NOMO-1 treated with dmso at 0.1 percent for 144 hours (cell line): Measurements from ENCODE around the gene GADL1.

Experiments used
- DNase-seq: peaks from one replicate; lab custom pipeline; 2025; ENCODE audit not compliant: unreplicated experiment; lab: John Stamatoyannopoulos, UW

GADL1 gene

GRCh38 chr3:30813734-30814133 lies 80.7 kb downstream of the GADL1 start:
- DNase-seq: no peak

- DNase-seq: no peak
These were observed 83.2 kb downstream of the GADL1 start for GRCh38 chr3:30811151-30811795.

GRCh38 chr3:30810625-30811024 lies 83.8 kb downstream of the GADL1 start:
- no peak for DNase-seq

- DNase-seq: no peak
These were observed 88.8 kb downstream of the GADL1 start for GRCh38 chr3:30805695-30806094.

GRCh38 chr3:30804984-30805383 lies 89.5 kb downstream of the GADL1 start:
- peak; percentile 55 for DNase-seq

DNA sequence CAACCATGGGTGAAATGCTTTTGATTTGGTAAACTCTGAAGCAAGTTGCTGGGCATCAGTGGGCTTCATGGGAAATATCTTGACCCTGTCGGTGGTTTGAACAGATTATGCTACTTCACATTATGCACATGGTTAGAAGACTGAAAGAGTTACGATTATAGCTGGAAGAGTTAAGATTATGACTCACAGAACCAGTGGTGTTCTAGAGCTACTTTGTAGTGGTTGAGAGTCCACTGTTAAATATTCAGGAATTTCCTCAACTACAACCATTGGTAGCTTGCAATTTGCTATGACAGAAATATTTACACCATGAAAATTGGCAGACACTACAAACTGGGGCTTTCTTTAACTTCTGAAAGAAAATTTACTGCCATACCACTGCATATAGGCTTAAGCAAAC lies 99.3 kb downstream of the GADL1 start:
- DNase-seq: no peak

DNA sequence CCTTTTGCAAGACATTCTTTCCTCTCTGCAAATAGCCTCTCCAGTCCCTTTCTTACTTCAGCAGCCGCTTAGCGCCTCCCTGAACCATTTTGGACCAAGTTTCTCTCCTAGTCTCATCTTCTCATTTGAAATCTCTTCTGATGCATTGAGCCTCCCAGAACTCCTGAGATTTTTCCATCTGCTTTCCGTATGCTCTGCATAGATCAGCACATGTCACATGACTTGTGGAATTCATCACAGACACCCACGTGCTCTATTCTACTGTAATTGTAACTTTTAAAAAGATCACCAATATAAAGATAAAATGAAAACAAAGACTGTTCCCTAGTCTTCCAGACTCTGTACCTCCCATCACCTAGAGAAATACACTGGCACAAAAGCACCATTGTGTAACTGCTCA lies 100.7 kb downstream of the GADL1 start:
- no peak for DNase-seq

DNA sequence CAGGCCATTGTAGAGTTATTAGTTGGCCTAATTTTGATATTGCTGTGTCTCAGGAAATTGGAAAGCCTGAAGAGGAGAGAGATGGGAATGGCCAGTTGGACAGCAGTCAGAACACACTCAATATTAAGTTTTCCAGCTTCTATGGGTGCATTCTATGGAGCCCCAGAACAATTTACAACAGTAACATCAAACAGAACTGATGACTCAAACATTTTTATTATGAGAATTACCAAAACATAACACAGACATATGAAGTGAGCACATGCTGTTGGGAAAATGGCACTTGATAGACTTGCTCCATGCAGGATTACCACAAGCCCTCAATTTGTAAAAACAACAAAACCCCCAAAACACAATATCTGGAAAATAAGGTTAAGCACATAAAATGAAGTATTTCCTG lies 104.3 kb downstream of the GADL1 start:
- DNase-seq: no peak

DNA sequence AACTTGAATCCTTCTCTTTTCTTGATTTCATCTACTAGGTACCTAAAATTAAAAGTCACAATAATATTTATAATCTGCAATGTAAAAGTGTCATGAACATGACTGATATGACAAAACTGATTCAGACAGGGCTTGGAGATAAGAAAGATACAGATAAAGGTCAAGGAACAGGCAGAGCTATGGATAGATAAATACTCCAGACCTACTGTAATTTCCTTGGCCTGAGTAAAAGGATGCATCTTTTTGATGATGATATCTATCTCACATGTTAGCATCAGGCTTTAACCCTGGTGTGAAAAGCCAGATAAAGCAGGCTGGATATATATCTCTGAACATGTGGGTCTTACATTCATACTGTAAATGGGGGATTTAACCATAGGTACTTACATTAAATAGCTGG lies 108.1 kb downstream of the GADL1 start:
- DNase-seq: no peak

DNA sequence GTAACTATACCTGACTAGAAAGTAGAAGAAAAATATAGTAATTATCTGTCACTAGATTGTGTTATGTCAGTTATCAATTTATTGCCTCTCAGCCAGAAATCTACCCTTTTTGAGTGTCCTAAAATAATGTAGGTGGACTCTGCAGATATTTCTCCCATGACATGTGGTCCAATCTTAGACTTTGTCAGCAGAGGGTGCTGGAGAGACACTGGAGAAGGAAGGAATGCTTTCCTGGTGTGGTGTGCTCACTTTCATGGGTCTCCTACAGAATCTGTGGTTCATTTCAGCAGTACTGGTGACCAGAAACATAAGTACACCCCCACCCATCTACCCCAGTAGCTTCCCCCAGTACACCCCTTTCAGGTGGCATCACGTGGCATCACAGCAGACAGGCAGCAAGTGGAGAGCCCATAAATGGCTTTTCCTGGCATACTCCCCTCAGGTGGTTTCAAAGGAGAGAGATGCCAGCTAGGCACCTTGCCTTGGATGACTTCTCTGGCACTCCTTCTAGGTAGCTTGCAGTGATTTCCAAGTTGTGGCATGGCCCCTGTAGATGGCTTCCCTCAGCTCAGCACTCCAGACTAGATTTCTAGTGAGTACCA lies 114.7 kb downstream of the GADL1 start:
- DNase-seq: no peak

- DNase-seq: no peak
These were observed 115.5 kb downstream of the GADL1 start for GRCh38 chr3:30778933-30779332.

DNA sequence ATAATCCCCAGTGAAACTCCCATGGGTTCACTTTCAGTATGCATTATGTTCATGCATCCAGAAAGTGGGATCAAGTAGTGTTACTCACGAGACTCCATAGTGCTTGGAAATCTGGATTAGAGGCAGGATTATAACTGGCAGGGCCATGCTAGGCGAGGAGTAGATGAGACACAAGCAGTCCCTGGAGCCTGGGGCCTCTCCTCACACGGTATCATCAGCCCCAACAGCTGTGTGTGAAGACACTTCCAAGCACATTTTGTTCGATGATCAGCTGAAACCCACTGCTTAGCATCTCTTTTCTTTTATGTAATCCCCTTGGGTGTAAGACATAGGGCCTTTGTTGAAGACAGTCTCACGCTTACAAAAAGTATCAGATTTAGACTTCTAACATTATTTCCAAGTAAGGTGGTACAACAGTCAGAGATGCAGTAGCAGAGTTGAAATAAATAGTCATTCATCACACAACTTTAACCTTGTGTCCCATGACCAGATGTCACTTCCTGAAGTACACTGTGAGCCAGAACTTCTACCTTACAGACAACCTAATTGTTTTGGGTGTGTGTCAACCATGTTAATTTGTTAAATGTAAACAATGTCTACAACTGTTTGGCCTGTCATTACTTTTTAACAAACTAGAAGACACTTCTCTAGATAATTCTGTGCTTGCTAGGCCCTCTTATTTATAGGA lies 116.9 kb downstream of the GADL1 start:
- no peak for DNase-seq

DNA sequence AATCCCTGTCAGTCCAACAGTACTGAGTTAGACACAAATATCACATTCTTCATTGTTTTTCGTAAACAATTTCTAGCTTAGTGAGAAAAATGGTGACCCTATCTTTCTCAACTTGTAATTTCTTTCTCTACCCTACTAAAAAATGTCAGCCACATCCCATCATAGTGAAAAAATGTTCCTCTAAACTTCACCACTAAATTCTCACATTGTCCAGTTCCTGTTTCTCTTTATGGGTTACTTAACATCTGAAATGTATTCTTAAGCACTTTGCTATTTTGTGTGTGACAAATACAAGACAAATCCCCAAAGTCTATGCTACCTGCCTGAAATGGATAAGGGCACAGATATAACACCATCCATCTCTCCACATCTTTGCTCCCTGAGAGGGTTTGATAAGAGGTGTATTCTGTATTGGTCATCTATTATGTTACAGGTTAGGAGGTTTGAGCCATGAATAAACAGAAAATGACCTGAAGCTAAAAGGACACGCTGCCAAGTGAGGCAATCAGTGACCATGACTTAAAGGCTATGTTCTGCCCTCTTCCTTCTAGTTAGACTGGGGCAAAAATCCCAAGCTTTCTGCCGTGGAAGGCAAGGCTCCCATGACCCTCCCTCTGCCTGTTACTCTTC lies 118.2 kb downstream of the GADL1 start:
- DNase-seq: no peak

- no peak for DNase-seq
These were observed 119.4 kb downstream of the GADL1 start for GRCh38 chr3:30775040-30775439.

- DNase-seq: no peak
These were observed 120.4 kb downstream of the GADL1 start for GRCh38 chr3:30774062-30774461.

DNA sequence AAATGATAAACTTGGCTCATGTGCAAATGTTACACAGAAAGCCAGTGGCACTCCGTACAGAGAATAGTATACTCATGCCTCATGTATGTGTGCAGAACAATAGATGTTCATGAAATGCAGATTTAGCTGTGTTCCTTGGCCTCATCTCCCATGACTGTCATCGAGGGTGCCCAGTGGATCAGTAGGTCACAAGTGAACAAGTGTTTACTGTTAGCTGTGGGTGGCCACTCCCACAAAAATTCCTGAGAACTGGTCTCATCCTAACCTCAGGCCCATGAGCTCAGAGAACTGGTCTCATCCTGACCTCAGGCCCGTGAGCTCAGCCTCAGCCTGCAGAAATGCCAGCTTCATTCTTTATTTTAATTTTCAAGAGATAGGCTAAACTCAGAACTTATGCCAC lies 124.1 kb downstream of the GADL1 start:
- no peak for DNase-seq

DNA sequence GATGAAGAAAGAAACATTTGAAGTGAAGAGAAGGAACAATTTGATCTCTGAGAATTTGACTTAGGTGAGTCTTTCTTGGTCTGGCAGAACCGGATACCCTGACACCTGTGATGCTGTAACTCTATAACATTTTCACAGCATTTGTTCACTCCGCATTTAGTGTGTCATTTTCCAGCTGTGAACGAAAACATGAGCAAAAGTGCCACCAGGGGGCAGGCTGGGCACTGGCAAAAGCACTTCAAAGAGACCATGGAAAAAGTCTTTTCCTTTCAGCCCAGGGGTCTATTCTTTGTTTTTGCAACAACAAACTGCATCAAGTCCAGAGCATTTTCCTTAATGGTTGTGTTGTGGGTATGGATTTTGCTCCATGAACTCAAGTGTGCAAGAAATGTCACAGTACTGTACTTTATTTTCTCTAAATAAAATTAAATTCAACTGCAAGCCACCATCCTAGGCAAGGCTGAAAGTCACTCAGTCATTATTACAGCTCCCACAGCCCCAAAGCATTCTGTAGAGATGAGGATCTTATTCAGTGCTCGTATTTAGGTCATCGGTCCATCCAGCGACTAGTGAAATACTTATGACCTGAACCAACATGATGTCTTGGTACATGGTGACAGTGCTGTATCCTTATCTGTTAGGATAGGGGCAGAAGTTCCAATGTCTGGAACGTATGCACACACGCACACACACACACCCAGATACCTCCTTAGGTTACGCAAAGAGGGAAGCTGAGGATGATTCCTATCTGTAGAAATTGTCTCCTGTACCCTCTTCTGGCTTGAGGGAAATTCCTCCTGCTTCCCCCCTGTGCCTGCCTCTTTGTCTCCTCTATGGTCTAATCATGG lies 125.5 kb downstream of the GADL1 start:
- DNase-seq: no peak

DNA sequence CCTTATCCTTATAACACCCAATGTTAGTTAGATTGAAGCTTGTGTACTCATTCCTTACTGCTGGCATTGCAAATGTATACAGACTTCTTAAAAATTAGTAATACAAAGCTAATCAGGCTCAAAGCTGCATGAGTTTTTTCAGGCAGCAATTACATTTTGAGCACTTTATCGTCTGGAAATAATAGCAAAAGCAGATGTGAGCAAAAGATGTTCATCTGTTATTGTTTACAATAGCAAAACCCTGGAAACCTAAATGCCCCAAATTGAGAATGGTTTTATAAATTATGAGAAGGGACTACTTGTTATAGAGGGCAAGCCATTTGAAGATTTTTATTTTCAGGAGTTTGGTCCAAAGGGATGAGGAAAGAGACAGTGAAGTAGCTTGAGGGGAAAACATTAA lies 126.4 kb downstream of the GADL1 start:
- no peak for DNase-seq

GRCh38 chr3:30766522-30766921 lies 127.9 kb downstream of the GADL1 start:
- DNase-seq: no peak

- peak; percentile 48 for DNase-seq
These were observed 129.6 kb downstream of the GADL1 start for GRCh38 chr3:30764891-30765290.

GRCh38 chr3:30764281-30764680 lies 130.2 kb downstream of the GADL1 start:
- no peak for DNase-seq
